T1000 (cell line): ENCODE data around the gene KRTDAP.

Source experiments
- DNase-seq: peaks from one replicate; lab custom pipeline; 2025; ENCODE audit warnings: mixed read lengths; lab: John Stamatoyannopoulos, UW

KRTDAP gene, protein sequence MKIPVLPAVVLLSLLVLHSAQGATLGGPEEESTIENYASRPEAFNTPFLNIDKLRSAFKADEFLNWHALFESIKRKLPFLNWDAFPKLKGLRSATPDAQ

DNA sequence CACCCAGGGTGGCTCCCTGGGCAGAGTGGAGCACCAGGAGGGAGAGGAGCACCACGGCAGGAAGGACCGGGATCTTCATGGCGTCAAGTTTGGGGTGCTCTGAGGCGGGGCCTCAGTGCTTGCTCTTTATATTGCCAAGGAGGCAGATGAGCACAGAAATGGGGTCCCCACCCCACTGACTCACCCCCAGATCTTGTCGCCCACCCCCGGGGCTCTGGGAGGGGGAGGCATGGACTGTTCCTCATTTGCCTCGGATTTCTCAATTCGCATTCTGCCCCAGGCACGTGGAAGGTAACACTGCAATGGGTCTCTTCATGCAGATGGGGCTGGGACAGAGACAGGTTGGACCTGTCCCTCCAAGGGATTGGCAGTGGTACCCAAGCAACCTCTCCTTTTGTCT is at the start of gene KRTDAP:
Gene KRTDAP, minus strand, starts transcription at position 101 of the 400 bp plus-strand sequence. Its CDS starts 22 bp downstream, at position 79.
- no peak for DNase-seq

DNA sequence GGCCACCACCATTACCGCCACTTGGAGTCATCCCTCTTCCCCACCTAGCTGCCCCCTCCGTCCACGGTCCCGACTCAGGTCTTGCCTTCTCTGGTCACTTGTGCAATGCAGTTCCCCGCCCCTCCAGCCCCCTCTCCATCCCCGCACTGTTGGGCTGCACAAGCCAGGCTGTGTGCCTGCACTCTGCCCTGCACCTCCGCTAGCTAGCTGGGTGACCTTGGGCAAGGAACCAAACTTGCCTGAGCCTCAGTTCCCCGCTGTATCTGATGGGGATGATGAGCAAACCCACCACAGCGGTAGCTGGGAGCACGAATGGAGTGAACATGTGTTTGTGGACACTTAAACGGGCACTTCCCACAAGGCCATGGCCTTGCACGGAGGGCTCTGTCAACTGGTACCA is 49.6 kb upstream of the KRTDAP start:
- DNase-seq: no peak

DNA sequence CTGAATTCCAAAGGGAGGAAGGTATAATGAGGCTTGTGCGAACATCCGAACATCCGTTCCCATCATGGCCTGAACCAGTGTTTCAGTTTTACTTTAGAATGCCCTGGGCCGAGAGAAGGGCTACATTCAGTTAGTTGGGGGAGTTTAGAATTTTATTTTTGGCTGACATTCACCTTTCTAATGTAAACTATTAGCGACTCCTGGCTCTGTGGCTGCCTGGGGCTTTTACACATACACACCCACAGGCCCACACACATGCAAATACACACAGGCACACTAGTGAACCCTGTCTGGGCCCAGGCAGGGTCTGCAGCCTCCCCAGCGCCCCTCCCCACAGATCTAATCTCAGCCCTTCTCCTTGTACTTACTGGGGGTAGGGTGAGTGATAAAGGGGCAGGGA is 49.0 kb upstream of the KRTDAP start:
- no peak for DNase-seq

DNA sequence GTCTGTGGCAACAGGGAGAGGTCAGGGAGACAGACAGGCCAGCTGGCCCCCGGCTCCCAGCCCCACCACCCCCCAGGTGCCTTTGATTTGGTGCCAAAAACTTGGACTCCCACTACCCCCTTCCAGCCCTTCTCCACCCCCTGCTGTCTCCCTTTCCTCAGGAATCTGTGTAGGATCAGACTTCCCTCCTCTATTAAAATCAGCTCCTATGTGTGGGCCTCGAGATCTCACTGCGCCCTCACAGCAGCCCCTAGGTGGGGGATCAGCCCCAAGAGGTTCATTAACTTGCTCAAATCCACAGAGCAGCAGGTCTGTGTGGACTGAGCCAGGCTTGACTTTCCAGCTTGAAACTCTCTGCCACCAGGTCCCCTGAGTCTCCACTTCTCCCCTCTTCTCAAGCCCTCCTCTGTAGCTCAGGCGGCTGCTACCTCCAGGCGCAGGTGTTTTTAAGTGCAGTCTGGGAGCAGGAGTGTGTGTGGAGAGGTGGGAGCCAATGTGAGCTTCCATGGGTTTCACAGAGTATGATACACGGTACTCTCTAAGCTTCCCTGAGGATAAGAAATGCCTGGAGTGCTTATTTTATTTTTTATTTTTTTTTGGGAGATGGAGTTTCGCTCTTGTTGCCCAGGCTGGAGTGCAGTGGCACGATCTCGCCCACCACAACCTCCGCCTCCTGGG is 44.7 kb upstream of the KRTDAP start:
- no peak for DNase-seq

DNA sequence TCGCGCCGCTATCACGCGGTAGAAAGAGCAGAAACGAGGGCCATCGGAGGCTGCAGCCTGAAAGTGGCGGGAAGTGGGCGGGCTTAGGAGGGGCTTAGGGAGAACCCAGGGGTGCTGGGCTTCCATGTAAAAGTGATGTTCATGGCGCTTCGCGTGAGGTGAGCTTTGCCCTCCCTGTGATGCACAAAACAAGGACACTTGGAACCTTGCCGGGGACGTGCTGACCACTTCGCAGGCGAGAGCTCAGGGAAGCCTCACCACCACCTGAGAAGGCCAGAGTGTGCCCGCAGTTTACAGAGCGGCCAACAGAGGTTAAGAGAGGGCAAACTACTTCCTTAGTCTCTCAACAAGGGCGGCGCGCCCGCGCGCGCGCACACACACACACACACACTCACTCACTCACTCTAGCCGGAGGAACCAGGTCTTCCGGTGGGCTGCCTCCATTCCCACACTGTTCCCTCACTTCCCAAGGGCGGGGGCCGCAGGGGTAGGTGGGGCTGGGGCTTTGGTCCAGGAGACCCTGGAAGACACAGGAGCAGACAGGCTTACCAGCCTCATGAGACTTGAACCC is 43.6 kb upstream of the KRTDAP start:
- DNase-seq: no peak

DNA sequence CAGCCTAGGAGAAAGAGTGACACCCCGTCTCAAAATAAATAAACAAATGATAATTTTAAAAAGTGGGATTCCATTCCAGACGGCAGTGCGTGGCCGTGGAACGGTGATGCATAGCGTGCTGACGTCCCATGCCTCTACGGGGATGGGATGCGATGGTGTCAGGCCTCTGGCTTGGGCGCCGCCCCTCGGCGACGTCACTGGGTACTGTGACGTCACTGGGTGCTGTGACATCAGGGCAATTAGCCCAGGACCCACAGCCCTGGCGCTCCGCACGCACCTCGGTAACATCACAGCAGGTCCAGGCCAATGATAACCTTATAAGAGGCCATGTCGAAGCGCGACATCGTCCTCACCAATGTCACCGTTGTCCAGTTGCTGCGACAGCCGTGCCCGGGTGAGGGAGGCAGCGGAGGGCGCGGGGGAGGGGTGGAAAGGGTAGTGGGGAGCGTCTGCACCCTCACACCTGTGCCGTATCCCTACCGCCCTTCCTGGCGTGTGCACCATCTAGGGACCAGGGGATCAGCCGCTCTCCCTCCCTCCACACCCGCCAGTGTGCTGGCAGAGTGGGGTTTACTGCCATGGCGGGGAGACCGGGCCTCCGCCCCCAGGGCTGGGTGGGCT is 43.0 kb upstream of the KRTDAP start, which contains the start of gene GAPDHS:
Gene GAPDHS, plus strand, starts transcription at position 256 of the 621 bp plus-strand sequence. Its CDS starts 72 bp downstream, at position 328.
- DNase-seq: no peak

DNA sequence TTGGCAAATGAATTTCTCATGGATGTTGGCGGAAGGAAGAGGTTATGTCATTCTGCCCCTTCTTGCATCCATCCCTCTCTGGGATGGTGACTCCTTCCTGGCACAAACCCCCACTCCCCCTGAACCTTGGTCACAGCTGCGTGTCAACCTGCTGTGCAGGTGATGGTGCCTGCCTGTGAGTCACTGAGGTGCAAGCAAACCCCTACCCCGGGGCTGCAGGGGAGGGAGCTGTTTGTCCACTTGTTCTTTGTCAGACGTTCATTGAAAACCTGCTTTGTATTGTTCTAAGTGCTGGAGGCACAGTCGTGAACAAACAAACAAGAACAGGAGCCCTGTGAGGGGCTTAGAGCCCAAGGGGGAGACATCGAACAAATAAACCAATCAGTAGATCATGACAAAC is 41.0 kb upstream of the KRTDAP start:
- DNase-seq: no peak

DNA sequence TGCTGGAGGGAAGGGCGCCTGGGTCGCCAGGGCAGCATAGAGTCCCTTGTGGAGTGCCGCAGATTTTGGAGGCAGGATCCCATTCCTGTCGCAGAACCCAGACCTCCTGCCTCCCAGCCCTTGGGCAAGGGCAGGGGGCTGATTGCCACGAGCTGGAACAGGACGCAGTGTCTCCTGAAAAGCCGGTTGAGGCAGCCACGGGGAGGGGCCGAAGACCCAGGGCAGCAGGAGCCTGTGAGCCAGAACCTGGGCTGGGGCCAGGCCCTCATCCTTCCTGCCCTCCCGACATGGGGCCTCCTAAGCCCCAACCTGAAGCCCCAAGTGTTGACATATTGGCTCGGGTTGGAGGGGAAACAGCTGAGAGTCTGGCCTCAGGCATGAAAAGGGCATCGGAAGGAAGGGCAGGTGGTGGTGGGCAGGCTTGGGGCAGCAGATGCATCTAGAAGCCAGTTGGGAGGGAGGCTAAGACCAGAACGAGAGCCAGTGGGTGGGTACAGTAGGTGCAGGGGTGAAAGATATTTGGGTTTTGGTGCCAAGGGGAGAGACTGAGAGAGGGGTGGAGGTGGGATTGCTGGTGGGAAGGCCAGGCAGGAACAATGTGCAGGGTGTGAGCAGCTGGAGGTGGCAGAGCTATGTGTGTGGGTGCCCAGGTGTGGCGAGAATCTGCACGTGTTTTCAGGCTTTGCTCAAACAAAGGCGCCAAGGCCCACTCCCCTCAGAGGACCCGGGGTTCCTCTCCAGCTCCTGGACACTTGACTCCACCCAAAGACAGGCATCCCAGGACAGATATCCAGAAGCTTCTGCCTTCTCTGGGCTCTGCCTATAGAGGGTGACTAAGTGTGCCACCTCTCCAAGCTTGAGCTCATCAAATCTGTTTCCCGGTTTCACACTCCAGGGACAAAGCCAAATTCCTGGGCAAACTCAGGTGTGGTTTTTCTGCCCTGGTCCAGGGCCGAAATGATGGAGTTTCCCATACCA is 39.3 kb upstream of the KRTDAP start:
- DNase-seq: no peak

DNA sequence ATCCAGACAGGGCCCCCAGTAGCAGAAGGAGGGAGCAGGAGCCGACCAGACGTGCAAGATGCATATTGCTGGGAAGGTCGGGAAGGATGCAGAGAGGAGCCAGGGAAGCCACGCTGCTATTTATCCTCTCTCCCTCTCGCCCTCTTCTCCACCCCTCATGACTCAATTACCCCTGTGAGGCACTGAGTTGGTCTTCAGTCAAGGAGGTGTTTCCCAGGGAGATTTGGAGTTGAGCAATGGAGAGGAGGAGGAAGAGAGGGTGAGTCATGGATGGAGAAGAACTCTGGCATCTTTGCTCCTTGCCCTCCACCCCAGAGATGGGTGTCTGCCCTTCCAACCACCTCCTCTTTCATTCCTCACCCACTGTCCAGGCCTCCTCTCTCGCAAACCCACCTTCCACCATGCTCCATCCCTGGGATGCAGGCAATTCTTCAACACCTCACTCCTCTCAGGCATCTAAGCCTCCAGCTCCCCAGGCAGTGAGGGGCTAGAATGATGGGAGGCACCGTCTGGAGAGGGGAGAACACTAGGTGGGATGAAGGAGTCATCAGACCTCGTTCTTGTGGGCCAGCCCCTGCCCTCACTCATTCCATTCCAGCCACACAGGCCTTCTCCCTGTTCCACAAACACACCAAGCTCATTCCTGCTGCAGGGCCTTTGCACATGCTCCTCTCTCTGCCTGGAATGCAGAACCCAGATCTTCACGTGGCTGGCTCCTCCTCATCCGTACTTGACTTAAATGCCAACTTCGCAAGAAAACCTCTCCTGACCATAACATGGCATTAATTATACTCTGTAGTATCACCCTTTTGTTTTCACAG is 38.2 kb upstream of the KRTDAP start, which contains the start of gene SBSN:
Gene SBSN, minus strand, starts transcription at position 94 of the 821 bp plus-strand sequence. Its CDS starts 30 bp downstream, at position 64.
- DNase-seq: no peak

DNA sequence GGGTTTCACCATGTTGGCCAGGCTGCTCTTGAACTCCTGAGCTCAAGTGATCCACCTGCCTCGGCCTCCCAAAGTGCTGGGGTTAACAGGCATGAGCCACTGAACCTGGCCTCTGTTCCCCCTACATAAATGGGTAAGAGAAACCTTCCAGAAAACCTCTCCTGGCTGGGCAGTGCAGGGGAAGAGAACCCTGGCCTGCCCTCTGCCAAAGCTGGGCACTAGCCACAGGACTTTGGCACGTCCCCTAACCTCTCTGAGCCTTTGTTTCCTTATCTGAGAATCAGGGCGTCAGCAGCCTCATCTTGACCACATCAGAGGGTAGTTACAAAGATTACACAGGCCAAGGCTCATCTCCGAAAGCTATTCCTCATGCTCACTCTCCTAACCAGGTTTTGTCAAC is 35.6 kb upstream of the KRTDAP start:
- DNase-seq: no peak

DNA sequence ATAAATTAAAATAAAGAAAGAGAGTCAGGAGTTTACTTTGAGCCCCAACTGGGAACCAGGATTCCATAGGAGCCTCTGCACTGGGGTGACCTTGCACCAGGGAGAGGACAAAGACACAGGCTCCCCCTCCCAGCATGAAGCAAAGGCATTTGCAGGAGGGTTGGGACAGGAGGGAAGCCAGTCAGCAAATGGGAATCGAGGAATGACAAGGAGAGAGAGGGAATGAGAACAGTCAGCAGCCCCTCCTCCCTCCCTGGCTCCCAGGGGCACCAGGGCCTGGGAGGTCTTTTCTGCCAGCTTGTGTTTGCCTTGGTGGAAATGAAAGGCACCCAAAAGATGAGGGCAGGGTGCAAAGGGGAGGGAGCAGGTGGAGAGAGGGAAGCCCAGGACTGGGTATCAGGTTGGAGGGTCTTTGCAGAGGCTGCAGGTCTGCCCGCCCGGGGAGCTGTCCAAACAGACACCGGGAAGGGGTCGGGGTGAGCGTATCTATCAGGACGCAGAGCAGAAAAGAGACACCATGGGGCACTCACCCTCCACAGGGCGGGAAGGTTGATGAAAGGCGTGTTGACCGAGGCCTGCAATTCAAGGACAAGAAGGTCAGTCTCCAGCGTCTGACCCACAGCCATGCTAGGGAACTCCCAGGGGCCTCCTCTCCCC is 34.0 kb upstream of the KRTDAP start:
- no peak for DNase-seq

DNA sequence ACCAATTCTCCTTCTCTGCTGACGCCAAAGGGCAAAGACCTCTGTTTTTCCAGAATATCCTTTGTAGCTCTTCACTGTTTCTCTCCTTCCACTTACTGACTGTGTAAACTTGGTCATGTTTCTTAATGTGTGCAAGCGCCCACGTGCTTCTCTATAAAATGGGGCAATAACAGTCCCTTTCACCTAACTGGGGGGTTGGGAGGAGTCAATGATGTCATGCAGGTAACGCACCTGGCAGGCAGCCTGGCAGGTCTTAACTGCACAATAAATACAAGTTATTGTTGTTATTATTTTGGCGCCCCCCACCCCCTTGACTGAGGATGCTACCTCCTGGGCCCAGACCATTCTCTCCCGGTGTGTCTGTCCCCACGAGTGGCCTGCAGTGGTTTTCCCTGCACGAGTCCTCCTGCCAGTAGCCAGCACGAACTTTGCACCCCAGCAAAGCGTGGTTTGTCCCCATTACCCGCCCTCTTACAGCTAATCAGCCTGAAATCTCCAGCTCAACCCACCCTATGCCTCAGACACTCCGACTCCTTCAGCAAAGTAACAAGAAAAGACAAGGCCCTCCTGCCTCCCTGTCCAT is 32.6 kb upstream of the KRTDAP start:
- no peak for DNase-seq

DNA sequence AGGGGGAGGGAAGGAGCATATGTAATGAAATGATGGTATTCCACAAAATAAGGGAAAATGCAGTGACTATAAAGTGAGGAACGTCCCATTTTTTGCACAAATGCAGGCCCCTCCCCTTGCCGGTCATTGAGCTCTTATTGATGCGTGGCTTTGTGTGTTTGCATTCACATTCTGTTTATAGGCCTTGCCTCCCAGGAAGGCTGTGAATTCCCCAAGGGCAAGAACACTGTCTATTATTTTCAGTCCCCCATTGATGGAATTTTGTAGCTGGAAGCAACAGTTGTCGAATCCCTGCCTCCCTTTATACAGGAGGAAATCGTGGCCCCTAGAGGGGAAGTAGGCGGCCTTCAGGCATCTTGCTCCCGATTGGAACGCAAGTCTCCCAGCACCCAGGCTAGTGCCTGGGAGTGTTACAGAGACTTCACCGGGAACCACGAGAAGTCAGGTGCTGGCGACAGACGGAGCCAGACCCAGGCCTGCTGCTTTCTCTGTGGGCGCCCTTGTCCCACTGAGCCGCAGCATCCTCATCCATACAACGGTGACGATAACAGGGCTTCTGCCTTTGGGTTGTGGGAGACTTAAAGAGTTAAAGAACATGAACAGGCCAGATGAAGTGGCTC is 31.0 kb upstream of the KRTDAP start:
- no peak for DNase-seq

DNA sequence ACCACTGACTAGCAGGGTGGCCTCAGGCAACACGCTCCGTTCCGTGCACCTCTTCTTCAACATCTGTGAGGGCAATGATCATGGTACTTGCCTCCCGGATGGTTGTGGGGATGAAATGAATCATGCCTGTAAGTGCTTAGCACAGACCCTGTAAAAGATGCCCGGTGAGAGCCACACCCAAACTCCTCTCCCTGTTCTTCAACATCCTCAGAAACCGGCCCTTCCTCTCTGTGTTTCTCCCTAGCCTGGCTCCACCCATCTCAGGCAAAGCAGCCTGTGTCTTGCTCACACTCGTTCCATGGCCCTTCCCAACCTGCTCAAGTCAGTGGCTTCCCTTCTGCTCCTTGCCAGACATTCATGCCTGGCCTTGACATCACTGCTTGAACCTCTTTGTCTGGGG is 29.0 kb upstream of the KRTDAP start:
- no peak for DNase-seq

DNA sequence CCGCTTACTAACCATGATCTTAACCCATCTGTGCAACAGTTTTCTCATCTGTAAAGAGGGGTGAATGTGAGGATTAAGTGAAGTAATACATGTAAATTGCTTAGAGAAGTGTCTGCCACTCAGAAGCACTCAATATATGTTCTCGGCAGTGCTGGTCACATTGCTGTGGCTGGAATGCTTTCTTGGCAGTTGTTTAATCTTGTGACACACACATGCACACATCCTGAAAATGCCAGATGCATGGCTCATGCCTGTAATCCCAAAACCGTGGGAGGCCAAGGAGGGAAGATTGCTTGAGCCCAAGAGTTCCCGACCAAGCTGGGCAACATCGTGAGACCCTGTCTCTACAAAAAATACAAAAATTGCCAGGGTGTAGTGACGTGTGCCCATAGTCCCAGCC is 28.0 kb upstream of the KRTDAP start:
- no peak for DNase-seq

DNA sequence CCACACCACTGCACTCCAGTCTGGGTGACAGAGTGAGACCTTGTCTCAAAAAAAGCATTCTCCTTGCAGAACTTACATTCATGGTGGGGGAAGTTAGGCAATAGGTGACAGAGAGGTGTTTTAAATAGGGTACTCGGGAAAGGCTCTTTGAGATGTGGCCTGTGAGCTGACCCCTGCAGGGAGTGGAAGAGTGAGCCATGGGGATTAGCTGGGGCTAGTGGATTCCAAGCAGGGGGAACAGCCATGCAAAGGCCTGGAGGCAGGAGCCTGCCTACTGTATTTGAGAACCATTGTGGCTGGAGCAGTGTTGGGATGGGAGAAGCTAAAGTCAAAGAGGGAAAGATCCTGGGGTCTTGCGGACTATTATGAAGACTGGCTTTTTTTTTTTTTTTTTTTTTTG is 27.1 kb upstream of the KRTDAP start:
- DNase-seq: no peak

DNA sequence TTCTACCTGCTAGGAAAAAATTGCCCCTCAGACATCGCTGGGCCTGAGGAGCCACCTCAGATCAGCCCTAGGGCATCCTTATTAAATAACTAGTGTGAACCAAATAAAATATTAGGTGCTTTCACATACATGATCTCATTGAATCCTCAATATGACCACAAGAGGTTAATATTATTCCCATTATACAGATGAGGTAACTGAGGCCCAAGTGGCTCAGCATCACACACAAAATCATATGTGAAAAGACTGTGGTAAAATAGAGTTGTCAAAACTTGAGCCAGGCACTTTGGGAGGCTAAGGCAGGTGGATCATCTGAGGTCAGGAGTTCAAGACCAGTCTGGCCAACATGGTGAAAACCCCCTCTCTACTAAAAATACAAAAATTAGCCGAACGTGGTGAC is 26.0 kb upstream of the KRTDAP start:
- no peak for DNase-seq

DNA sequence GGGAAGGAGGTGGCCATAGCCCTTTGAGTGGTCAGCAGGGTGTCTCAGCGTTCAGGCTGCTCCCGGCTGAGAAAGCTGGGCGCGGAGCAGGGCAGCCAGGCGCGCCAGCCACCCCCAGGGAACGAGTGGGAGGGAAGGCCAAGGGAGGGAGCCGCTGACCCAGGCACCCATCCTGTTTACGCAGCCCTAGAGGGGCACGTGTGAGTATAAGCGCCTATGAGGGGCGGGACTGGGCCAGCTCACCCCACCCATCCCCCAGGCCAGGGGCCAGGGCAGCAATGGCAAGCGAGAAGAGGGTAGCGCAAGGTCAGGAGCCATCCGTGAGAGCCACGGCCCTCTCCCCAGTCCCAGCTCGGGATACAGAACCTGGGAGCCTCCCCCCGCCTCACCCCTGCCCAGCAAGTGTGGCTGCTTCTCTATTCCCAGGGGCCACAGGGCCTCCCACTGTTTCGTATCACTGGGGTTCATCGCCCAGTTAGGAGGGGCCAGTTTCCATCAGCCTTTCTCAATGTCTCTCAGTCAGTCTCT is 24.1 kb upstream of the KRTDAP start:
- no peak for DNase-seq

DNA sequence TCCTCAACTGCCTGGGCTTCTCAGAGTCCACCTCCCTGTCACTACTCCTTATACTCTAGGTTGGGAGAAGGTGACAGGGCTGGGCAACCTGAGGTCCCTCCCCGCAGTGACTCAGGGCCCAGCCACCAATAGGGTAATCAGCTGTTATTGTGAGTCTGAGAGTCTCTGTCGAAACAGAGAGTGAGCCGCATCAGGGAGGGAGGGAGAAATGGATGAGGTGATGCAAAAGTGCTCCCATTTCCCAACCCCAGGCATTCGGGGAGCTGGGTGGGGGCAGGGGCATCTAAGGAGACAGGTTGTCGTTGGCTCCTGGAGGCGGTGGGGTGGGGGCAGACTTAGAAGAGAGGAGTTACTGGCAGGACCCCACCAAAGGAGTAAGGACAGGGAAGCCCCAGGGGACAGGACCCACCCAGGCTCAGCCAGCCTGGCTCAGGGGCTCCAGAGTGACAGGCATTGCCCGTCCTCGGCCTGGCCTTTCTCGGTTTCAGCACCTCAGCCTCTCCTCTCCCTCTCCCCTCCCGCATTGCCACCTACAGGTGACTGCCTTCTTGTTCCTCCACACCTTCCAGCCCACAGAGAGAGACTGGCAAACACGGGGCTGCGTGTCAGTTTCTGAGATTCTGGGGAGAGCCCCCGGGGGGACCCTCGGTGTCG is 23.5 kb upstream of the KRTDAP start, which contains the start of gene DMKN:
Gene DMKN, minus strand, starts transcription at position 22 of the 654 bp plus-strand sequence. CDS start 174 bp downstream, outside the sequence.
- no peak for DNase-seq
